CD4-positive, alpha-beta T cell treated with Interleukin-1 beta for 1 hour (primary cell): ENCODE measurements around the gene RNU11.
A peak's percentile ranks its signal among the peaks of the same experiment; 100 is the strongest.
"Not testable (repeated sequence)": the region's sequence is repeated elsewhere in the genome, so short reads cannot be mapped to it uniquely, and the experiment has no call there.

Experiments
- DNase-seq, 2 donors: peaks; one replicate each; pipeline ENCODE4 v3.0.0-alpha.2; 2020 to 2022

RNU11 gene

GRCh38 chr1:28648474-28649198 lies at the start of gene RNU11:
RNU11 (plus strand) TSS chr1:28648600.
- peak; percentile 94 for DNase-seq

GRCh38 chr1:28601696-28602095 lies 46.7 kb upstream of the RNU11 start:
- DNase-seq, result no peak

GRCh38 chr1:28602536-28603439 lies 45.6 kb upstream of the RNU11 start:
- peak; percentile 18 to 40 for DNase-seq

GRCh38 chr1:28604411-28604810 lies 44.0 kb upstream of the RNU11 start:
- no peak for DNase-seq

- DNase-seq, result no peak
Measured at GRCh38 chr1:28604962-28605361, 43.4 kb upstream of the RNU11 start.

GRCh38 chr1:28606771-28607170 lies 41.6 kb upstream of the RNU11 start:
- no peak for DNase-seq

- no peak for DNase-seq
Measured at GRCh38 chr1:28613175-28613574, 35.2 kb upstream of the RNU11 start.

- no peak for DNase-seq
Measured at GRCh38 chr1:28631713-28632112, 16.7 kb upstream of the RNU11 start.

- no peak for DNase-seq
Measured at GRCh38 chr1:28632560-28632959, 15.8 kb upstream of the RNU11 start.

- peak; percentile 36 to 55 for DNase-seq
Measured at GRCh38 chr1:28640766-28641165, 7.6 kb upstream of the RNU11 start.

GRCh38 chr1:28642056-28642846 lies 6.1 kb upstream of the RNU11 start:
- peak in 1 of 2 donors; percentile 1 for DNase-seq

- peak; percentile 97 for DNase-seq
Measured at GRCh38 chr1:28642847-28643635, 5.4 kb upstream of the RNU11 start, which contains the start of gene TAF12. TAF12 (minus strand) TSS chr1:28643067; CDS start chr1:28622081, 20,986 bp downstream.

GRCh38 chr1:28644494-28644893 lies 3.9 kb upstream of the RNU11 start:
- no peak for DNase-seq

- DNase-seq, result not testable (repeated sequence)
Measured at GRCh38 chr1:28645406-28645805, 3.0 kb upstream of the RNU11 start.

- DNase-seq, result no peak
Measured at GRCh38 chr1:28646040-28646439, 2.4 kb upstream of the RNU11 start.

- peak; percentile 93 to 96 for DNase-seq
Measured at GRCh38 chr1:28648008-28648473, 359 bp upstream of the RNU11 start.

GRCh38 chr1:28653063-28653462 lies 4.7 kb downstream of the RNU11 start:
- not testable (repeated sequence) for DNase-seq

- DNase-seq, result peak in 1 of 2 donors; percentile 20
Measured at GRCh38 chr1:28653870-28654269, 5.5 kb downstream of the RNU11 start.

GRCh38 chr1:28655448-28656311 lies 7.3 kb downstream of the RNU11 start:
- DNase-seq, result not testable (repeated sequence)

- no peak for DNase-seq
Measured at GRCh38 chr1:28656335-28656734, 7.9 kb downstream of the RNU11 start.
